ENCODE data around the gene AOPEP.

GRCh38 chr9:94919376-94920098 lies 193.0 kb downstream of the AOPEP start:
- TF ChIP-seq POLR2A (IDR thresholded peaks at IDR 0.05; ENCODE audit: low read depth) (no peak), CTCF (IDR thresholded peaks at IDR 0.05) (no peak), POLR2AphosphoS5 (IDR thresholded peaks at IDR 0.05) (no peak), EP300 (IDR thresholded peaks at IDR 0.05) (no peak)

All from esophagus muscularis mucosa (tissue), 4 donors.